Thyroid gland (tissue), 4 donors: ENCODE measurements around the gene CFP.

ENCODE experiments used
- POLR2A ChIP-seq, 2 donors: fragments of 450-650 bp; IDR thresholded peaks; one replicate each; pipeline ENCODE4 v1.6.1; 2017; ENCODE audit warnings: antibody characterized with exemption in 2 of 2, mild to moderate bottlenecking in 2 of 2, moderate library complexity in 1 of 2
- TF ChIP-seq, protein P1 (sequence below), 6 experiments: fragments of 200-600 bp in 3 of 6; fragments of 450-650 bp in 3 of 6; sonication (generic) in 3 of 6; IDR thresholded peaks; one replicate each; pipeline ENCODE4 v1.5.1; 2016 to 2019; ENCODE audit warnings: antibody characterized with exemption in 6 of 6, mild to moderate bottlenecking in 2 of 6, inconsistent platforms in 1 of 6, moderate library complexity in 1 of 6

DNA sequence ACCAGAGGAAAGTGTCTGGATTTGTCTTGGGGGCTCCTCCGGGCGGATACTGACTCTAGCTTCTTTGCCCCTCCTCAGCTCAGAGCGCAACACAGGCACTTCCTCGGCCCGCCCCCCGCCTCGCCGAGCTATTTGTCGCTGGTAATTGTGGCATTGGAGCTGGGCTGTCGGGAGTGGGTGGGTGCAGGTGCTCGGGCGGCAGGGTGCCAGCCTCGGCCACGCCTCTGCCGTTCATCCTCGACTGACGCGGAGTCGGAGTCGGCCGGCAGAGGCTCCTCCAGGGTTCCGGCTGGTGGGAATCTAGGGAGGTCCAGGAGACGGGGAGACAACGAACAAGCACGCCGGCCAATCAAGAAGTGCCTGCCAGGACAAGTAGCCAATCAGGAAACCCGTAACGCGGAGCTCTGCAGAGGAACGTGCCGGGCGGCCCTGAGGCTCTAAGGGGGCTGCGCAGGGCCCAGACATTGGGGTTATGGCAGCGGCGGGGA, 6.1 kb downstream of the CFP start:
- TF ChIP-seq, protein P1, sequence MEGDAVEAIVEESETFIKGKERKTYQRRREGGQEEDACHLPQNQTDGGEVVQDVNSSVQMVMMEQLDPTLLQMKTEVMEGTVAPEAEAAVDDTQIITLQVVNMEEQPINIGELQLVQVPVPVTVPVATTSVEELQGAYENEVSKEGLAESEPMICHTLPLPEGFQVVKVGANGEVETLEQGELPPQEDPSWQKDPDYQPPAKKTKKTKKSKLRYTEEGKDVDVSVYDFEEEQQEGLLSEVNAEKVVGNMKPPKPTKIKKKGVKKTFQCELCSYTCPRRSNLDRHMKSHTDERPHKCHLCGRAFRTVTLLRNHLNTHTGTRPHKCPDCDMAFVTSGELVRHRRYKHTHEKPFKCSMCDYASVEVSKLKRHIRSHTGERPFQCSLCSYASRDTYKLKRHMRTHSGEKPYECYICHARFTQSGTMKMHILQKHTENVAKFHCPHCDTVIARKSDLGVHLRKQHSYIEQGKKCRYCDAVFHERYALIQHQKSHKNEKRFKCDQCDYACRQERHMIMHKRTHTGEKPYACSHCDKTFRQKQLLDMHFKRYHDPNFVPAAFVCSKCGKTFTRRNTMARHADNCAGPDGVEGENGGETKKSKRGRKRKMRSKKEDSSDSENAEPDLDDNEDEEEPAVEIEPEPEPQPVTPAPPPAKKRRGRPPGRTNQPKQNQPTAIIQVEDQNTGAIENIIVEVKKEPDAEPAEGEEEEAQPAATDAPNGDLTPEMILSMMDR (IDR thresholded peaks at IDR 0.05): no peak
- TF ChIP-seq POLR2A (IDR thresholded peaks at IDR 0.05): no peak
